B cell (primary cell): ENCODE measurements around the gene HBA1.

ENCODE experiments used
- CTCF ChIP-seq: fragments of 200-600 bp; IDR thresholded peaks from one replicate; pipeline ENCODE4 v1.8.0; 2022; ENCODE audit warnings: antibody characterized with exemption, mild to moderate bottlenecking
- EZH2 ChIP-seq: IDR thresholded peaks from 2 replicates; pipeline ENCODE4 v1.6.1; 2012; ENCODE audit warnings: borderline replicate concordance, low read depth, mild to moderate bottlenecking, moderate library complexity, low read length; ENCODE audit not compliant: insufficient read depth, poor library complexity, severe bottlenecking

GRCh38 chr16:181565-182021 lies 5.1 kb downstream of the HBA1 start:
- TF ChIP-seq CTCF (peak; percentile 96), EZH2 (no peak)
